Activated T-cell treated with anti-CD3 and anti-CD28 coated beads, Interleukin-2, amount 50 U/mL, for 72 hours (primary cell): ENCODE results near the gene CYTIP. TPM values are rescaled to one million over a fixed set of nuclear protein-coding genes. Genes with fewer than 3 reads are reported as not detected.
A peak's percentile ranks its signal among the peaks of the same experiment; 100 is the strongest.

Source experiments
- ATAC-seq, 2 donors: fragments of 150-1000 bp; cut with Tn5 transposase; replicated peaks in 1 of 2; 2 replicates each; pipeline ENCODE4 v1.10.0; 2021; ENCODE audit warnings: moderate library complexity in 2 of 2, mild to moderate bottlenecking in 1 of 2
- DNase-seq, 2 donors: peaks; one replicate each; pipeline ENCODE4 v3.0.0; 2021 to 2022; ENCODE audit warnings: mixed read lengths in 1 of 2
- H3K27ac Mint-ChIP-seq: one replicate; pipeline ENCODE4 v1.8.0; 2022; ENCODE audit warnings: mild to moderate bottlenecking, moderate library complexity, mixed read lengths
- H3K27me3 Mint-ChIP-seq: one replicate; pipeline ENCODE4 v1.8.0; 2022; ENCODE audit warnings: low read depth, mixed read lengths
- H3K36me3 Mint-ChIP-seq, 2 donors: one replicate each; pipeline ENCODE4 v1.8.0; 2022; ENCODE audit warnings: mixed read lengths in 2 of 2, mild to moderate bottlenecking in 1 of 2; ENCODE audit not compliant: insufficient read depth in 2 of 2
- H3K4me1 Mint-ChIP-seq: one replicate; pipeline ENCODE4 v1.8.0; 2022; ENCODE audit warnings: low read depth, mixed read lengths
- H3K4me3 Mint-ChIP-seq, 2 donors: one replicate each; pipeline ENCODE4 v1.8.0; 2022; ENCODE audit warnings: mild to moderate bottlenecking in 2 of 2, mixed read lengths in 2 of 2, moderate library complexity in 2 of 2
- H3K9me3 Mint-ChIP-seq, 2 donors: one replicate each; pipeline ENCODE4 v1.8.0; 2022; ENCODE audit warnings: mixed read lengths in 2 of 2
- total RNA-seq, 2 donors: library from RNA; stranded (reverse); gene quantifications; one replicate each; pipeline ENCODE4 v1.2.3, GENCODE V29; 2022

CYTIP gene
- total RNA-seq, 2 donors from 2014 or later, result 444 to 460 TPM

DNA sequence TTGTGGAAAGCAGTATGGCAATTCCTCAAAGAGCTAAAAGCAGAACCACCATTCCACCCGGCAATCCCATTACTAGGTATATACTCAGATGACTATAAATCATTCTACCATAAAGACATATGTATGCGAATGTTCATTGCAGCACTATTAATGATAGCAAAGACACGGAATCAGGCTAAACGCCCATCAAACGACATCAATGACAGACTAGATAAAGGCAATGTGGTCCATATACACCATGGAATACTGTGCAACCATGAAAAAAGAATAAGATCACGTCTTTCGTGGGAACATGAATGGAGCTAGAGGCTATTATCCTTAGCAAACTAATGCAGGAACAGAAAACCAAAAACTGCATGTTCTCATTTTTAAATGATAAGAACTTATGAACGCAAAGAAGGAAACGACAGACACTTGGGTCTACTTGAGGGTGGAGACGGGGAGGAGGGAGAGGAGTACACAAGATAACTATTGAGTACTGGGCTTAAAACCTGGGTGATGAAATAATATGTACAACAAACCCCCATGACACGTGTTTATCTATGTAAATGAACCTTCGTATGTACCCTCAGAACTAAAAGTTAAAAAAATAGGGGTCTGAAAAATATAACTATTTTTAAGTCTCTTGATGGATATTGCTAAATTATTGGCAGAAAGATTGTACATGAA, 32.0 kb upstream of the CYTIP start:
- Mint-ChIP-seq H3K27me3 (no peaks in the 10 kb centered on the region), H3K4me3 (peak overlapping the region; percentile 9 to 65), H3K27ac (peak overlapping the region; percentile 100), H3K9me3 (peaks cover 0 to 6% of the 10 kb centered on the region in 2 donors), H3K36me3 (peaks cover 7 to 9% of the 10 kb centered on the region in 2 donors), H3K4me1 (peaks cover 100% of the 10 kb centered on the region)
- DNase-seq, result no peak
- ATAC-seq, result no peak

DNA sequence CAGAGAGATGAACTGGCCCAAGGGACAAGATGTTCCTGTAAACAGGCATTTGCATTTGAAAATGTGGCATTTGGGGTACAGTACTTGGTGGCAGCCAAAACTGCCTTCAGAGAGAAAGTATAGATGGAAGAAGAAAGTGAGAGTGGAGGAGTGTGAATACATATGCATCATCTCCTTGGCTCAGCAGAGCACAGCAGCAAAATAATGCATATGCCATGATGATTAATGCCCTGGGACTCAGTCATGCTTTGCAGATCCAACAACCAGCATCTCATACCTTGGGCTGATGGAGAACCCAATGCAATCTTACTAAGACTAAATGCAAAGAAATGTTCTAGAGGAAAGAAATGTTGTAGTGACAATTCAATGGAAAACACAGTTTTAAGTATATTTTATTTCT, 29.7 kb upstream of the CYTIP start:
- peaks cover 2 to 6% of the 10 kb centered on the region in 2 donors for H3K36me3 Mint-ChIP-seq
- H3K27me3 Mint-ChIP-seq, result no peaks in the 10 kb centered on the region
- peaks cover 100% of the 10 kb centered on the region for H3K4me1 Mint-ChIP-seq
- peak overlapping the region; percentile 64 to 67 for H3K4me3 Mint-ChIP-seq
- DNase-seq, result peak in 1 of 2 donors; percentile 50
- peak overlapping the region; percentile 92 for H3K27ac Mint-ChIP-seq
- ATAC-seq, result peak; percentile 36 to 37
- H3K9me3 Mint-ChIP-seq, result peaks cover 0 to 4% of the 10 kb centered on the region in 2 donors

DNA sequence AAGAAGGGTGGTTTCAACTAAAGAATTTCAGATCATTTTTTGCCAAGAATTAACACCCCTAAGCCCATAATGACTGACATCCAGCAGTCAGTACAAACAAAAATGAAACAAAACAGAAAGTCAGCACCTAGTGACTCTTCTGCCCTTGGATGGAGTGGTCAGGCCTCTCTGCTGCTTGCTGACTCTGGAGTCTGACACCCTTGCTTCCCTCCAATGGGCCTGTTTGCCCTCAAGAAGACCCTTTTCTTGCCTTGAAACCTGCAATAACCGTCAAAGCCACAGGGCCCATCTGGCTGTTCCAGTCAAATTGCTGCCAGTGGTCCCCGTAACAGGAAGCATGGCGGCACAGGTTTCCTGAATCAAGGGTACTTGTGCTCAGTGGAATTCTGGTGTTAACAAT, 27.2 kb upstream of the CYTIP start:
- ATAC-seq (peak in 1 of 2 donors; percentile 11), DNase-seq (no peak)
- Mint-ChIP-seq H3K9me3 (peaks cover 0 to 3% of the 10 kb centered on the region in 2 donors), H3K27ac (peak overlapping the region; percentile 92), H3K27me3 (no peaks in the 10 kb centered on the region), H3K4me1 (peaks cover 100% of the 10 kb centered on the region), H3K4me3 (peak overlapping the region; percentile 53 to 56), H3K36me3 (peaks cover 5 to 6% of the 10 kb centered on the region in 2 donors)

DNA sequence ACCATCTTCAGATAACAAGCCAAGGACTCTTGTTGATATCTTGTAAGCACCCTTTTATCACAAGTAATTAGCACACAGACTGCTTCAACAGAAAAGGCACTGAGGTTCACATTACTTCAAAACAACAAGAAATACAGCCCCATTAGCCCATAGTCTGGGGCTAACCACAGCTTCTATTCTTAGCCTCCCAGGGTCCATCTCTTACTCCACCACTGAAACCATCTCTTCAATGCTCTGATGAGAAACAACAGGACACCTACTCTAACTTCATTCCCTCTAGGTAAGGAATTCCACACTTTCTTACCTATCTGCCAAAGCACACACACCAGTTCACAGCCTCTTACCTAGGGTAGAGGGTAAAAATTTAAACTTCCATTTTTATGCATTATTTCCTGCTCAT, 26.4 kb upstream of the CYTIP start:
- ATAC-seq (no peak), DNase-seq (no peak)
- Mint-ChIP-seq H3K4me3 (peak overlapping the region; percentile 53 to 77), H3K9me3 (peaks cover 3 to 6% of the 10 kb centered on the region in 2 donors), H3K4me1 (peaks cover 100% of the 10 kb centered on the region), H3K27me3 (no peaks in the 10 kb centered on the region), H3K27ac (peak overlapping the region; percentile 92), H3K36me3 (peaks cover 8 to 9% of the 10 kb centered on the region in 2 donors)

DNA sequence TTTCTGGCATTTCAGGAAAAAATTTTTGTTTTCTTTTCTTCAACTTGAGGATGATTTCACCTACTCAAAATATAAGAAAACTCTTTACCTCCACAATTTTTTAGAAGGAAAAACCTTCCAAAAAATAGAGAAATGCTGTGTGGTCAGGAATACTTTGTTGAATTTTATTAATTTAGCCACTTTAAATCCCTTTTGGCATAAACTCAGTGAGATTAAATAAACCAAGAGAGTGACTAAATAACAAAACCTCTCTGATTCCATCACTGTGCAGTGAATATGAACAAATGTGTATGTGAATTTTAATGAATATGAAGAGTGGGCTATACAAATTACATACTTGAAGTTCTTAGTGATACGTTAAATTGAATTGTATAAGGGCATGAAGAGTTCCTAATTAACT, 25.8 kb upstream of the CYTIP start:
- peak overlapping the region; percentile 92 for H3K27ac Mint-ChIP-seq
- H3K36me3 Mint-ChIP-seq, result peaks cover 8 to 11% of the 10 kb centered on the region in 2 donors
- peak overlapping the region; percentile 53 to 77 for H3K4me3 Mint-ChIP-seq
- peaks cover 3 to 6% of the 10 kb centered on the region in 2 donors for H3K9me3 Mint-ChIP-seq
- no peak for DNase-seq
- H3K4me1 Mint-ChIP-seq, result peaks cover 100% of the 10 kb centered on the region
- H3K27me3 Mint-ChIP-seq, result no peaks in the 10 kb centered on the region
- ATAC-seq, result no peak

DNA sequence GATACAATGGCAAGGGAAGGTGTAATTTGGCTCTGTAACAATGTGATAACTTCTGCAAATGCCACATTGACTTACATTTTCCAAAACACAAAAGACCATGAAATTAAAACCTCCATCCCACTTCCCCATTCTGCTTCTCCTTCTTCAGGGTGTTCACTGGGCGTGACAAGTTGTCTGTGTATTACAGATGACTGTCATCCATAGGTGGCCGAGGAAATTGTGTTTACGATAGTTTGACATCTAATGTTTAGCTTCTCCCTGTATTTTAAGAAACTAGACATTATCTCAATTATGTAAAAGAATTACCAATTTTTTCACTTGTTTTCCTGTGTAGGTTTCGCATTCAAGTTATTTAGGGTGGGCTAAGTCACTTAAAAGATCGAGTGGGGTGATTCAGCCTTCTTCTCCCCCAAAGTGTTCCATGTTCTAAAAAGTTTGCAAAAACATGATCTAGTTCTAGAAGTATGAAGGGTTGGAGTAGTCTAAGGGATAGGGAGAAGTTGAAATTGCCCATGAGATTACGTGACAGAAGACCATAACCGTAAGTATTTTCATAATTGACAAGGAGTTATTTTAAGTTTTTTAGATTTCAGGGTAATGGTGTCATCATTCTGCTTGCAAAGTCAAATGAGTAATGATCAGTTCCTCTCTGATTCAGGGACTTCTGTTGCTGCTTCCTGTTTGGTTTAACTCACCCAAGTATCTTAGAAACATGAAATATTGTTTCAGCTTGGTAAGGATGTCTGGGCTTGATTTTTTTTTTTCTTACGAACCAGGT, 25.2 kb upstream of the CYTIP start:
- Mint-ChIP-seq H3K36me3 (peaks cover 8 to 11% of the 10 kb centered on the region in 2 donors), H3K27me3 (no peaks in the 10 kb centered on the region), H3K4me3 (peak overlapping the region; percentile 53 to 77), H3K9me3 (peaks cover 3 to 6% of the 10 kb centered on the region in 2 donors), H3K4me1 (peaks cover 100% of the 10 kb centered on the region), H3K27ac (peak overlapping the region; percentile 92)
- DNase-seq (no peak), ATAC-seq (peak; percentile 73 to 75)

DNA sequence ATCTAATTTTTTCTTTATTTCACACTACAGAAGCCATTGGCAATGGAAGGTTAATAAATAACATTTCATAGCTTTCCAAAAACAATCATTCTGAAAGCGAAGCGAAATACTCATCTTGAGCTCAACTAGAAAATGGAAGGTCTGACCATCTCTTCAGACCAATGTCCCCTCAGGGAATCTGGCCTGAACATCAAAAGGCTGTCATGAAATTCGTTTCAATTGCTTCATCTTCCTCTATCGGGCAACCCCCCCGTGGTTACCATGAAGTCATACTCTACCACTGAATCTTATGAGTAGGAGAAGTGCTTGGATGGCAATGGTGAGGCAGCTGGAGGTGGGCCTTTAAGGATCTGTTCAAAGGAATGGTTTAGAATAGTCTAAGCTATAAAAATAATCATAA, 22.9 kb upstream of the CYTIP start:
- peaks cover 5 to 15% of the 10 kb centered on the region in 2 donors for H3K36me3 Mint-ChIP-seq
- H3K4me1 Mint-ChIP-seq, result peaks cover 100% of the 10 kb centered on the region
- peak; percentile 24 to 45 for ATAC-seq
- DNase-seq, result peak; percentile 70 to 72
- H3K27me3 Mint-ChIP-seq, result no peaks in the 10 kb centered on the region
- H3K4me3 Mint-ChIP-seq, result peak overlapping the region; percentile 53 to 77
- H3K27ac Mint-ChIP-seq, result peak overlapping the region; percentile 92
- peaks cover 3 to 4% of the 10 kb centered on the region in 2 donors for H3K9me3 Mint-ChIP-seq

DNA sequence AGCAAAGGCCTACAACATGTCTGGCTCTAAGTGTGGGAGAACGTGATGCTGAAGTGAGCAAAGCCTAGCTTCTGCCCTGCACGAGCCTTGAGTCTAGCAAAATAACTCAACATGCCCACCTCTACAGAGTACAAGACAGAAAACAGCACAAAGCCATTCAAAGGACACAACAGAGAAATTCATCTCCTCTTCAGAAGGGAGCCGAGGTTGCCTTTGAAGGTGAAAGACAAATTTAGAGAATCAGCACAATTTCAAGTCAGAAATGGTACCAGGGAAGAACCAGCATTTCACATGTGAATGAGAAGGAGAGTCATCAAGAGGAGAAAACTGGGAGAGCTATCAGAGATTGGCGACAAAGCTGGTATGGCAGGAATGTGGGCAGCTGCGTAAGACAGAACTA, 21.7 kb upstream of the CYTIP start:
- Mint-ChIP-seq H3K27ac (peak overlapping the region; percentile 92), H3K9me3 (peaks cover 3 to 4% of the 10 kb centered on the region in 2 donors), H3K4me1 (peaks cover 100% of the 10 kb centered on the region), H3K36me3 (peaks cover 7 to 17% of the 10 kb centered on the region in 2 donors), H3K4me3 (peak overlapping the region; percentile 52 to 53), H3K27me3 (no peaks in the 10 kb centered on the region)
- ATAC-seq (no peak), DNase-seq (no peak)

DNA sequence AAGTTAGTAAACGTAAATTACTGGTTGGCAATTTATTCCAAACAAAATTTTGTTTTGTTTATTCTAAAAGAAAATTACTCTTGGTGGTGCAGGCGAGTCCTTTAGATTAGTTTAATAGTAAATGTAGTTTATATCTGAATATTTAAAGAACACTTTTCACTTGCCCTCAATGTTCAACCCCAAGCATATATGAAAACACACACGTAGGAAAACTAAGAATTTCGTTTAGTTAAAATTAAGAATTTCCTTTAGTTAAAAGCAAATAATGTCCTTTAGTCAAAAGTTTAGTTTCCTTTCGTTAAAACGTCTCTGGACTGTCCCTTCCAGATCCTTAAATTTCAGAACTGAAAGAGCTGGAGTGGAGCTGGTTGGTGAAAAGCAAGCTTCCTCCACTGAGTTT, 19.1 kb upstream of the CYTIP start:
- peaks cover 7 to 19% of the 10 kb centered on the region in 2 donors for H3K36me3 Mint-ChIP-seq
- peaks cover 3 to 4% of the 10 kb centered on the region in 2 donors for H3K9me3 Mint-ChIP-seq
- ATAC-seq, result no peak
- no peak for DNase-seq
- H3K4me3 Mint-ChIP-seq, result peak overlapping the region; percentile 53 to 64
- H3K4me1 Mint-ChIP-seq, result peaks cover 99% of the 10 kb centered on the region
- H3K27ac Mint-ChIP-seq, result peak overlapping the region; percentile 92
- H3K27me3 Mint-ChIP-seq, result no peaks in the 10 kb centered on the region

DNA sequence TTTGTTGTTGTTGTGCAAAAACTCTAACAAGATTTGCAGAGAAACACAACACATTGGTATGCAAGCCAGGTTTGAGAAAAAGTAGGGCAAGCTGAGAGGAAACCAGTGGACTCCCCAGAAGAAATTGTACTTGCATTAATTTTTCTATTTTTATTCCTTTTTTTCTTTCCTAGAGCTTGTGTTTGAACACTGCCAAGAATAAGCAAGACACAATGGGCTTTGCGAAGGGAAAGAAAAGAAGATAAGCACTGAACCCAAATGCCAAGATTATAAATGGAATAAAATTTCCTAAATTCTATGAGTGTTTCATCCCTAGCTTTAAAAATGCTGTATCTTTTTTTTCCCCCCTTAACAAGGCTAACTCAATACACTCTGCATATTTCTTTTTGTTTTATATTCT, 17.0 kb upstream of the CYTIP start:
- DNase-seq, result no peak
- peaks cover 3% of the 10 kb centered on the region in 2 donors for H3K9me3 Mint-ChIP-seq
- no peaks in the 10 kb centered on the region for H3K27me3 Mint-ChIP-seq
- ATAC-seq, result no peak
- H3K4me3 Mint-ChIP-seq, result peak overlapping the region; percentile 72 to 82
- H3K36me3 Mint-ChIP-seq, result peaks cover 7 to 19% of the 10 kb centered on the region in 2 donors
- H3K27ac Mint-ChIP-seq, result peak overlapping the region; percentile 88
- peaks cover 98% of the 10 kb centered on the region for H3K4me1 Mint-ChIP-seq

DNA sequence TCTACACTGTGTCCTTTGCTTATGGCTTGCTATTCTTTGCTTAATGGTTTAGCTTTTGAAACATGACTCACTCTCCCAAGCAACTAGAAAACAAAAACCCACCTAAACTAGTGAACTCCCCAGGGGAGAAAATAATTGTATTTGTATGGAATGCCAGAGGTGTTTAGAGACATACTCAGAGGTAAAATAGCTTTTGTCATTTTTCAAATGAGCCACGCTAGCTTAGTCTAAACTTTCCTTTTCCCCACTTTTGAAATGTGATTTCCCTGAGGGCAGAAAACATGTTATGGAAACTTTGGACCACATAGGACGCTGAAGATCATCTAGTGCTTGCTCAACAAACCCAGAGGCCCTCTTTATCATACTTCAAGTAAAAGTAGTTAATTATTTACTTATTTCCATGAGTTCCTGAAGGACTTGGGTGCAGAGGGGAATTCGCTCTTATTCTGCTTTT, 16.5 kb upstream of the CYTIP start:
- peaks cover 98% of the 10 kb centered on the region for H3K4me1 Mint-ChIP-seq
- DNase-seq (no peak), ATAC-seq (no peak)
- H3K36me3 Mint-ChIP-seq, result peaks cover 4 to 19% of the 10 kb centered on the region in 2 donors
- peak overlapping the region; percentile 72 to 82 for H3K4me3 Mint-ChIP-seq
- peak overlapping the region; percentile 87 for H3K27ac Mint-ChIP-seq
- no peaks in the 10 kb centered on the region for H3K27me3 Mint-ChIP-seq
- H3K9me3 Mint-ChIP-seq, result peaks cover under 1% of the 10 kb centered on the region in 2 donors

DNA sequence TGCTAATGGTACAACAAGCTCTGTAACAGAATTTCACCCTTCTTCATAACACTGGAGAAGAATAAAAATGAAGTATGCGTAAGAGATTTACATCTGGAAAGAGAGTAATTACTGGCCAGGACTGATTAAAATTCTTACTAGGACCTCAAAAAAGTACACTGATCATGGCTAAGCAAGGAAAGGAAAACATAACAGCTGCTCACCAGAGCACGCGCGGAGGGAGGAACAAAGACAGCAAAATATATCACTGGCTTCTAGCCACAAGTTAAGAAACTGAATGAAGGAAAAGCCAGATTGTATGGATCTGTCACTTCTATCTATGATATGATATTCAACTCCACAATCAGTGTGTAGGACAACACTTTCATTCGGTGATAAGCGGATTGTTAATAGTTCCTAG, 15.6 kb upstream of the CYTIP start:
- H3K4me1 Mint-ChIP-seq, result peaks cover 94% of the 10 kb centered on the region
- ATAC-seq, result no peak
- H3K36me3 Mint-ChIP-seq, result peaks cover 3 to 22% of the 10 kb centered on the region in 2 donors
- no peaks in the 10 kb centered on the region for H3K9me3 Mint-ChIP-seq
- H3K27ac Mint-ChIP-seq, result peak overlapping the region; percentile 3
- H3K27me3 Mint-ChIP-seq, result no peaks in the 10 kb centered on the region
- no peak for DNase-seq
- H3K4me3 Mint-ChIP-seq, result peak overlapping the region; percentile 66 to 72

DNA sequence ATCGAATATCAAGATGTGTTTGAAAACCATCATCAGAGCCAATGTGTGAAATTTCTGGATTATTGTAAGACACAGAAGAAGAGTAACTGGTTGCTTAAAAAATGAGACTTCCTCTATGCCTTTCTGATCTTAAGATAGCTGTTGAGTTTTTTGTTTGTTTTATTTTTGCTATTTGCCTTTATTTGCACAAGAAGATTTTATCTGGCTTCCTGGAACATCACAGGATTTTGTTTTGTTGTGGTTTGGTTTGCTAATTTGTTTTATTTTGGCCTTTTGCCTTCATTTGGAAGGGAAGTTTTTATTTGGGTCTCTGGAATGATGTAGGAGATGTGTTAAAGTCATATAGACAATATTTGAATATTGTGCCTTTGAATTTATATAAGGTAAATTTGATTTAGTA, 3.9 kb upstream of the CYTIP start:
- Mint-ChIP-seq H3K27me3 (no peaks in the 10 kb centered on the region), H3K27ac (peak overlapping the region; percentile 97), H3K4me1 (peaks cover 60% of the 10 kb centered on the region), H3K9me3 (no peaks in the 10 kb centered on the region), H3K4me3 (peak overlapping the region; percentile 89 to 98), H3K36me3 (peaks cover 10 to 26% of the 10 kb centered on the region in 2 donors)
- DNase-seq (no peak), ATAC-seq (no peak)
